Spleen (tissue), 7 donors: ENCODE results near the gene DLG2.

Experiments
- POLR2A ChIP-seq, 3 donors: fragments of 450-650 bp; IDR thresholded peaks; one replicate each; pipeline ENCODE4 v1.5.1; 2017; ENCODE audit warnings: antibody characterized with exemption in 3 of 3, mild to moderate bottlenecking in 1 of 3
- POLR2AphosphoS5 ChIP-seq, 3 donors: sonication (generic); formaldehyde crosslinking; IDR thresholded peaks; one replicate each; pipeline ENCODE4 v1.5.1; 2017; ENCODE audit warnings: antibody characterized with exemption in 3 of 3
- TF ChIP-seq, protein P1 (sequence below), 11 experiments: fragments of 200-600 bp in 7 of 11; fragments of 450-650 bp in 4 of 11; sonication (generic) in 4 of 11; IDR thresholded peaks in 8 of 11; conservative IDR thresholded peaks in 3 of 11; 1 replicate in 7 of 11; 2 replicates in 4 of 11; pipeline versions ENCODE4 v1.4.0 to v1.8.0; 2016 to 2021; ENCODE audit warnings: antibody characterized with exemption in 11 of 11, inconsistent platforms in 4 of 11, mild to moderate bottlenecking in 1 of 11
- donor health status: DM: no; HTN: no; CAD: no; lungs with moderate emphysema.
- donor health status: DM: no; HTN: no; CAD: no.
- donor health status: DM: no; HTN: no; CAD: no.

DNA sequence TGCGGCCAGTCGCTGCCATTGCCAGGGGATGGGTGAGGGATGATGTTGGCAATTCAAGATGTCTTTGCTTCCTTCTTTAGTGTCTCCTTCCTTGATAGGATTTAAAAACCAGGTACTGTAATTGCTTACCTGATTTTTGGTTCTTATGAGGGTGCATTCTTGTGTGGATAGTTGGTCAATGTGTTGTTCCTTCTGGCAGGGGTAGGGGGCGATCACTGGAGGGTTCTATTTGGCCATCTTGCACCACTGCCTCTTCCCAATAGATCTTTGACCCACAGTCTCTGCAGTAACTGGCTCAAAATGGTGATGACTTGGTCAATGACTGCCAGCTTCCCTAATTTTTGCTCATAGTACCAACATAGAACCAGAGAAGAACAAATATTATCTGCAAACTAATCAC, 680.1 kb downstream of the DLG2 start:
- TF ChIP-seq, protein P1, sequence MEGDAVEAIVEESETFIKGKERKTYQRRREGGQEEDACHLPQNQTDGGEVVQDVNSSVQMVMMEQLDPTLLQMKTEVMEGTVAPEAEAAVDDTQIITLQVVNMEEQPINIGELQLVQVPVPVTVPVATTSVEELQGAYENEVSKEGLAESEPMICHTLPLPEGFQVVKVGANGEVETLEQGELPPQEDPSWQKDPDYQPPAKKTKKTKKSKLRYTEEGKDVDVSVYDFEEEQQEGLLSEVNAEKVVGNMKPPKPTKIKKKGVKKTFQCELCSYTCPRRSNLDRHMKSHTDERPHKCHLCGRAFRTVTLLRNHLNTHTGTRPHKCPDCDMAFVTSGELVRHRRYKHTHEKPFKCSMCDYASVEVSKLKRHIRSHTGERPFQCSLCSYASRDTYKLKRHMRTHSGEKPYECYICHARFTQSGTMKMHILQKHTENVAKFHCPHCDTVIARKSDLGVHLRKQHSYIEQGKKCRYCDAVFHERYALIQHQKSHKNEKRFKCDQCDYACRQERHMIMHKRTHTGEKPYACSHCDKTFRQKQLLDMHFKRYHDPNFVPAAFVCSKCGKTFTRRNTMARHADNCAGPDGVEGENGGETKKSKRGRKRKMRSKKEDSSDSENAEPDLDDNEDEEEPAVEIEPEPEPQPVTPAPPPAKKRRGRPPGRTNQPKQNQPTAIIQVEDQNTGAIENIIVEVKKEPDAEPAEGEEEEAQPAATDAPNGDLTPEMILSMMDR (IDR thresholded peaks at IDR 0.05 in 8 of 11, conservative IDR thresholded peaks at IDR 0.05 in 3 of 11): no peak
- TF ChIP-seq POLR2A (IDR thresholded peaks at IDR 0.05): no peak
- no peak for TF ChIP-seq POLR2AphosphoS5 (IDR thresholded peaks at IDR 0.05)
